Measurements from ENCODE around the gene C6orf132.

DNA sequence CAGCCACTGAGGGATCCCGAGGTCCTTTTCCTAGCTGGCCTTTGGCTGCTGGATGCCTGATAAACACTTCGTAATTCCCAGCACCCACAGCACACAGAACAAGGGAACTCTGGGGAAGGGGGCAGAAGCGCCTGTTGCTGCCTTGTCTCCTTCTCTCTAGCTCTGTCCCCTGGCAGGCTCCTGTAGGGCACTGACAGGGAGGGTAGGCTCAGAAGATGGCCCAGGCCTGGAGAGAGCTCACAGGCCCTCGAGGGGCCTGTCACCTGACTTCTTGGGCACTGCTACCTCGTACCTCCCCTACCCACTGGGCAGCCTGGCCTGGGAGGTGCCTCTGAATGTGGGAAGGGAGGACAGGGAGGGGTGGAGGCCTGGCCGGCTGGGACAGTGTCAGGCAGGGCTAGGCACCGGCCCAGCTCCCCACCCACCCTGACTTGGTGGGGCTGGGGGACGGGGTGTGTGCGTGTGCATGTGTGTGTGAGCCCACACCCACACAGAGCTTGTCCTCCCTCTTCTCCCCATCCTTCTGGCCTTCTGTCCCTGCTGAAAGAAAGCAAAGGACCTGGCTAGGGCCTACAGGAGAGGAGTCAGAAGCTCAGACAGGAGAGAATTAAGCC lies 18.1 kb downstream of the C6orf132 start:
- no peak for TF ChIP-seq FOXK2 (IDR thresholded peaks at IDR 0.05)
- TF ChIP-seq ELF4 (IDR thresholded peaks at IDR 0.05), result no peak
- no peak for TF ChIP-seq TARDBP (IDR thresholded peaks at IDR 0.05)
- TF ChIP-seq FOXM1 (IDR thresholded peaks at IDR 0.05; ENCODE audit: borderline replicate concordance), result no peak
- TF ChIP-seq SUZ12 (IDR thresholded peaks at IDR 0.05), result no peak
- TF ChIP-seq SP1 (IDR thresholded peaks at IDR 0.05), result no peak
- no peak for TF ChIP-seq FOXA1 (IDR thresholded peaks at IDR 0.05)
- TF ChIP-seq NFRKB (IDR thresholded peaks at IDR 0.05), result no peak
- TF ChIP-seq, protein P1, sequence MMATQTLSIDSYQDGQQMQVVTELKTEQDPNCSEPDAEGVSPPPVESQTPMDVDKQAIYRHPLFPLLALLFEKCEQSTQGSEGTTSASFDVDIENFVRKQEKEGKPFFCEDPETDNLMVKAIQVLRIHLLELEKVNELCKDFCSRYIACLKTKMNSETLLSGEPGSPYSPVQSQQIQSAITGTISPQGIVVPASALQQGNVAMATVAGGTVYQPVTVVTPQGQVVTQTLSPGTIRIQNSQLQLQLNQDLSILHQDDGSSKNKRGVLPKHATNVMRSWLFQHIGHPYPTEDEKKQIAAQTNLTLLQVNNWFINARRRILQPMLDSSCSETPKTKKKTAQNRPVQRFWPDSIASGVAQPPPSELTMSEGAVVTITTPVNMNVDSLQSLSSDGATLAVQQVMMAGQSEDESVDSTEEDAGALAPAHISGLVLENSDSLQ (IDR thresholded peaks at IDR 0.05), result no peak
- no peak for TF ChIP-seq BHLHE40 (IDR thresholded peaks at IDR 0.05; ENCODE audit: borderline replicate concordance)

Measured in HEK293T (cell line).